DND-41 (cell line): ENCODE data around the gene IL17RD.

Experiments
- ATAC-seq: fragments of 200-7000 bp; cut with Tn5 transposase; 3 replicates; pipeline ENCODE4 v1.9.1; 2021; ENCODE audit warnings: low read depth; ENCODE audit not compliant: insufficient read depth
- DNase-seq: peaks from one replicate; pipeline ENCODE4 v3.0.0-alpha.2; 2020
- H2AFZ ChIP-seq: 2 replicates; pipeline ENCODE4 v1.6.0; 2012; ENCODE audit warnings: low read depth, low read length
- H3K27ac ChIP-seq: 2 replicates; pipeline ENCODE4 v1.5.1; 2012; ENCODE audit warnings: low read length, inconsistent platforms
- H3K27me3 ChIP-seq: fragments of 200-600 bp; sonication (generic); 2 replicates; pipeline ENCODE4 v1.6.0; 2012; ENCODE audit warnings: low read length, mild to moderate bottlenecking, inconsistent platforms; ENCODE audit not compliant: insufficient read depth, poor library complexity
- H3K36me3 ChIP-seq: 2 replicates; pipeline ENCODE4 v1.5.1; 2012; ENCODE audit warnings: low read length, inconsistent platforms; ENCODE audit not compliant: insufficient read depth
- H3K4me1 ChIP-seq: 2 replicates; pipeline ENCODE4 v1.5.1; 2012; ENCODE audit warnings: mild to moderate bottlenecking, low read length; ENCODE audit not compliant: insufficient read depth
- H3K4me2 ChIP-seq: 2 replicates; pipeline ENCODE4 v1.6.0; 2012; ENCODE audit warnings: mild to moderate bottlenecking, moderate library complexity, low read length, inconsistent platforms; ENCODE audit not compliant: insufficient read depth
- H3K4me3 ChIP-seq, 2 experiments: fragments of 200-600 bp in 1 of 2; shearing (Covaris generic) in 1 of 2; 2 replicates each; pipeline ENCODE4 v1.5.1; 2012 to 2016; ENCODE audit warnings: inconsistent platforms in 2 of 2, low read length in 2 of 2, mild to moderate bottlenecking in 2 of 2, low read depth in 1 of 2, moderate library complexity in 1 of 2
- H3K79me2 ChIP-seq: 2 replicates; pipeline ENCODE4 v1.6.0; 2012; ENCODE audit warnings: low read length, inconsistent platforms; ENCODE audit not compliant: insufficient read depth
- H3K9ac ChIP-seq: 2 replicates; pipeline ENCODE4 v1.6.0; 2012; ENCODE audit warnings: low read depth, mild to moderate bottlenecking, inconsistent platforms, low read length, moderate library complexity
- H3K9me3 ChIP-seq: 2 replicates; pipeline ENCODE4 v1.5.1; 2012; ENCODE audit warnings: low read length, moderate library complexity, mild to moderate bottlenecking, inconsistent platforms; ENCODE audit not compliant: insufficient read depth, severe bottlenecking
- H4K20me1 ChIP-seq: 2 replicates; pipeline ENCODE4 v1.6.0; 2012; ENCODE audit warnings: low read length; ENCODE audit not compliant: insufficient read depth
- CTCF ChIP-seq: IDR thresholded peaks from 2 replicates; pipeline ENCODE4 v1.5.1; 2012; ENCODE audit warnings: borderline replicate concordance, low read length, moderate library complexity, mild to moderate bottlenecking; ENCODE audit not compliant: poor library complexity, severe bottlenecking; ENCODE audit errors: extremely low read depth
- EZH2 ChIP-seq: IDR thresholded peaks from 3 replicates; pipeline ENCODE4 v1.6.1; 2012; ENCODE audit warnings: borderline replicate concordance, low read depth, mild to moderate bottlenecking, moderate library complexity, low read length, inconsistent platforms; ENCODE audit not compliant: severe bottlenecking

The IL17RD gene

GRCh38 chr3:57130571-57131209, 34.5 kb downstream of the IL17RD start:
- no peak overlapping the region for H3K27ac ChIP-seq
- no peaks in the 10 kb centered on the region for H4K20me1 ChIP-seq
- peak; percentile 8 for DNase-seq
- no peaks in the 10 kb centered on the region for H3K27me3 ChIP-seq
- no peaks in the 10 kb centered on the region for H3K4me1 ChIP-seq
- H3K9ac ChIP-seq: no peak overlapping the region
- H3K36me3 ChIP-seq: no peaks in the 10 kb centered on the region
- no peak for TF ChIP-seq EZH2
- no peak for ATAC-seq
- no peaks in the 10 kb centered on the region for H3K9me3 ChIP-seq
- no peak overlapping the region for H3K4me2 ChIP-seq
- H3K79me2 ChIP-seq: no peaks in the 10 kb centered on the region
- no peak overlapping the region for H2AFZ ChIP-seq
- H3K4me3 ChIP-seq: no peak overlapping the region

GRCh38 chr3:57128826-57129667, 36.1 kb downstream of the IL17RD start:
- no peak for ATAC-seq
- TF ChIP-seq EZH2 (no peak), CTCF (no peak)
- H3K27ac ChIP-seq: no peak overlapping the region

GRCh38 chr3:57127891-57128518, 37.1 kb downstream of the IL17RD start:
- Histone ChIP-seq H4K20me1 (no peaks in the 10 kb centered on the region), H2AFZ (no peak overlapping the region), H3K79me2 (no peaks in the 10 kb centered on the region), H3K27ac (no peak overlapping the region), H3K4me3 (no peak overlapping the region), H3K4me2 (no peak overlapping the region), H3K4me1 (no peaks in the 10 kb centered on the region), H3K36me3 (no peaks in the 10 kb centered on the region), H3K9ac (no peak overlapping the region), H3K27me3 (peaks cover 3% of the 10 kb centered on the region), H3K9me3 (no peaks in the 10 kb centered on the region)
- ATAC-seq (no peak), DNase-seq (no peak)
- TF ChIP-seq CTCF (no peak), EZH2 (no peak)

More at GRCh38 chr3:57128826-57129667, 36.1 kb downstream of the IL17RD start:
- H3K9ac ChIP-seq: no peak overlapping the region
- no peak overlapping the region for H3K4me3 ChIP-seq
- H3K36me3 ChIP-seq: no peaks in the 10 kb centered on the region
- no peaks in the 10 kb centered on the region for H3K4me1 ChIP-seq
- no peaks in the 10 kb centered on the region for H4K20me1 ChIP-seq
- no peak overlapping the region for H3K4me2 ChIP-seq
- no peaks in the 10 kb centered on the region for H3K9me3 ChIP-seq
- no peaks in the 10 kb centered on the region for H3K27me3 ChIP-seq
- no peak overlapping the region for H2AFZ ChIP-seq
- no peak for DNase-seq
- H3K79me2 ChIP-seq: no peaks in the 10 kb centered on the region

GRCh38 chr3:57126244-57126643, 38.9 kb downstream of the IL17RD start:
- no peak overlapping the region for H3K4me3 ChIP-seq
- H3K36me3 ChIP-seq: no peaks in the 10 kb centered on the region
- no peaks in the 10 kb centered on the region for H4K20me1 ChIP-seq
- ATAC-seq: no peak
- H3K4me2 ChIP-seq: no peak overlapping the region
- H3K27ac ChIP-seq: no peak overlapping the region
- H3K9ac ChIP-seq: no peak overlapping the region
- no peak for DNase-seq
- H2AFZ ChIP-seq: no peak overlapping the region
- H3K4me1 ChIP-seq: no peaks in the 10 kb centered on the region
- H3K27me3 ChIP-seq: peaks cover 10% of the 10 kb centered on the region
- no peak for TF ChIP-seq CTCF
- no peak for TF ChIP-seq EZH2
- H3K9me3 ChIP-seq: no peaks in the 10 kb centered on the region
- no peaks in the 10 kb centered on the region for H3K79me2 ChIP-seq
